Adrenal gland (tissue), 5 donors: Measurements from ENCODE around the gene CSRP1.

Source experiments
- POLR2A ChIP-seq, 2 donors: fragments of 450-650 bp; IDR thresholded peaks; one replicate each; pipeline ENCODE4 v1.6.1; 2017; ENCODE audit warnings: antibody characterized with exemption in 2 of 2, mild to moderate bottlenecking in 2 of 2, moderate library complexity in 1 of 2
- TF ChIP-seq, protein P1 (sequence below), 6 experiments: fragments of 450-650 bp in 4 of 6; fragments of 200-600 bp in 2 of 6; sonication (generic) in 1 of 6; IDR thresholded peaks; 1 replicate in 5 of 6; 2 replicates in 1 of 6; pipeline versions ENCODE4 v1.5.1 to v1.8.0; 2016 to 2021; ENCODE audit warnings: antibody characterized with exemption in 6 of 6, mild to moderate bottlenecking in 2 of 6, moderate library complexity in 1 of 6
- donor health status: DM: no; HTN: no; CAD: no.

DNA sequence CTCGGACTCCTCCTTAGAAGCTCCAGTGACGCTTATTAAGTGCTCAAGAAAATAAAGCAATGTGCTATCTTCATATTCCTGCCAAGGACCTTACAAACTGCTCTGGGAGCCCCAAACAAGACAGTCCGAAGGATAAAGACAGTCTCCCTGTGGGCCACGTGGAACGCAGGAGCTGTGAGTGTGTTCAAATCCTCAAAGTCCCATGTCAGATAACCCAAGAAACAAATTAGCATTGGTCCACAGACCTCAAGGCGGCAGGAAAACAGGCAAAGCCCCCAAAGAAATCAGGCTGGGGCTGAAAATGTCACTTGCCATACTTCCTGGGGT is 29.0 kb upstream of the CSRP1 start:
- TF ChIP-seq, protein P1, sequence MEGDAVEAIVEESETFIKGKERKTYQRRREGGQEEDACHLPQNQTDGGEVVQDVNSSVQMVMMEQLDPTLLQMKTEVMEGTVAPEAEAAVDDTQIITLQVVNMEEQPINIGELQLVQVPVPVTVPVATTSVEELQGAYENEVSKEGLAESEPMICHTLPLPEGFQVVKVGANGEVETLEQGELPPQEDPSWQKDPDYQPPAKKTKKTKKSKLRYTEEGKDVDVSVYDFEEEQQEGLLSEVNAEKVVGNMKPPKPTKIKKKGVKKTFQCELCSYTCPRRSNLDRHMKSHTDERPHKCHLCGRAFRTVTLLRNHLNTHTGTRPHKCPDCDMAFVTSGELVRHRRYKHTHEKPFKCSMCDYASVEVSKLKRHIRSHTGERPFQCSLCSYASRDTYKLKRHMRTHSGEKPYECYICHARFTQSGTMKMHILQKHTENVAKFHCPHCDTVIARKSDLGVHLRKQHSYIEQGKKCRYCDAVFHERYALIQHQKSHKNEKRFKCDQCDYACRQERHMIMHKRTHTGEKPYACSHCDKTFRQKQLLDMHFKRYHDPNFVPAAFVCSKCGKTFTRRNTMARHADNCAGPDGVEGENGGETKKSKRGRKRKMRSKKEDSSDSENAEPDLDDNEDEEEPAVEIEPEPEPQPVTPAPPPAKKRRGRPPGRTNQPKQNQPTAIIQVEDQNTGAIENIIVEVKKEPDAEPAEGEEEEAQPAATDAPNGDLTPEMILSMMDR (IDR thresholded peaks at IDR 0.05), result no peak
- no peak for TF ChIP-seq POLR2A (IDR thresholded peaks at IDR 0.05)
